GM18520 (cell line): ENCODE results near the gene FAM8A1.

Experiments used
- ATAC-seq: cut with Tn5 transposase; IDR thresholded peaks from one replicate; pipeline ENCODE4 v1.9.1; 2021; ENCODE audit not compliant: unreplicated experiment

The FAM8A1 gene

DNA sequence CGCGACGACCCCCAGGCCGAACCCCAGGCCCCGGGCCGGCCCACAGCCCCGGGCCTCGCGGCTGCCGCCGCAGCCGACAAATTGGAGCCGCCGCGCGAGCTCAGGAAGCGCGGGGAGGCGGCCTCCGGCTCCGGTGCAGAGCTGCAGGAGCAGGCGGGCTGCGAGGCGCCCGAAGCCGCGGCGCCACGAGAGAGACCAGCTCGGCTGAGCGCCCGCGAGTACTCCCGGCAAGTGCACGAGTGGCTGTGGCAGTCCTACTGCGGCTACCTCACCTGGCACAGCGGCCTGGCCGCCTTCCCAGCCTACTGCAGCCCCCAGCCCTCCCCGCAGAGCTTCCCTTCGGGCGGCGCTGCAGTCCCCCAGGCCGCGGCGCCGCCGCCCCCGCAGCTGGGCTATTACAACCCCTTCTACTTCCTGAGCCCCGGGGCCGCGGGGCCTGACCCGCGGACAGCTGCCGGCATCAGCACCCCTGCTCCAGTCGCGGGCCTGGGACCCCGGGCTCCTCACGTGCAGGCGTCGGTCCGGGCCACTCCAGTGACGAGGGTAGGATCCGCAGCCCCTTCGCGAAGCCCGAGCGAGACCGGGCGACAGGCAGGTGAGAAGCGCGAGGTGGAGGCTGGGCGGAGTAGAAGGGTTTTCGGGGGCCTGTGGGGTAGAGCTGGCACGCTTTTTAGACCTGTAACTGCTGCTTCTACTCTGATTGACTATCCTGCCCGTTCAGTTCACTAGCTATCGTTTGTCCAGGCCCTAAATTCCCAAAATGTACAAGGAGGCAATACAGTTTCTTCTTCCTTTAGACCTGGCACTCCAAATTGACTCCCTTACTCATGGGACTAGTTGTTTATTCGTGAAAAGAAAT is 654 bp downstream of the FAM8A1 start:
- peak; percentile 44 for ATAC-seq

DNA sequence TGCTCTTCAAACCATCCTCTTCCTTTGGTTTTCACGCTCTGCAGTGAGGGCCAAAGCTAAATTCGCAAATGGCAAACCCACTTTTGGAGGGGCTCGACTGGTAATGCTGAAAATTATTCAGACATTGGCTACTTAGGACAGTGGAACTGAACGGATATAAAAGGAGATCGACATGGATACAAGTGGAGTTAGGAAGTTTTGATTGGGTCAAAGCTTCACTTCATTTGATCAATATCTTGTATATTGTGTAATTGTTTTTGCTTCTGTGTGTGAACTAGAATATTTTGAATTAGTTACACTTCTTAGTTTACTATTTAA is 1.2 kb downstream of the FAM8A1 start:
- no peak for ATAC-seq

DNA sequence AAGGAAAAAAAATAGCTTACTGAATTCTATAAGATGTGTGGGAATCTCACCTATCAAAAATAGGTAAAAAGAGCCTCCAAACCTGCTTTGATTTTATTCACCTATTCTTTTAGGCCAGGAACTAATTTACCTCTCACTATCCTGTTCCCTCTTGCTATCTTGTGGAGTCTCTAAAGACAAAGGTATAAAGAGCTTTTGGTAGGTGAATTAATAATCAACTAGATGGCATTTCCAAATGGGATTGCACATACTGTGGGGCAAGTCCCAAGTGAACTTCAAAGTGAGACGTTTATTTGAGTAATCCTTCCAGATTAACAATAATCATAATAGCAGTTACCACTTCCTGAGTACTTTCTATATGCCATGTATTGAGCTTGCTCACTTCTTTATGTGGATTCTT is 2.8 kb downstream of the FAM8A1 start:
- no peak for ATAC-seq

DNA sequence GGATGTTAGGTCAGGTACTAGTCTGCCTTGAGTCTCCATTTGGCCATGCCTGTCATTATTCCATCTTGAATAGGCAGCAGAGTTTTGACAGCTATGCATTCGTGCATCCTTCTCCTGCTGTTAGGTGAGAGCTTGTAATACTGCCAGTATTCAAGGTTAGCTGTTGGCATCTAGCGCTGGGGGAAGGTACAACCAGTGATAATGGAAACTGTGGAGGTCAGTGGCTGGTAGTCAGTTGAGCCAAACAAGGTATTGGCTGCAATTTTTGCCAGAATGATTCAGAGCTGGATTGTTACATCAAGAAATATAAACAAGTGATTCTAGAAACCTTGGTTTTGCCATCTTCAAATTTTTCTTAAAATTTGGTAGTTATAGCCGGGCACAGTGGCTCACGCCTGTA is 6.5 kb downstream of the FAM8A1 start:
- ATAC-seq = no peak

DNA sequence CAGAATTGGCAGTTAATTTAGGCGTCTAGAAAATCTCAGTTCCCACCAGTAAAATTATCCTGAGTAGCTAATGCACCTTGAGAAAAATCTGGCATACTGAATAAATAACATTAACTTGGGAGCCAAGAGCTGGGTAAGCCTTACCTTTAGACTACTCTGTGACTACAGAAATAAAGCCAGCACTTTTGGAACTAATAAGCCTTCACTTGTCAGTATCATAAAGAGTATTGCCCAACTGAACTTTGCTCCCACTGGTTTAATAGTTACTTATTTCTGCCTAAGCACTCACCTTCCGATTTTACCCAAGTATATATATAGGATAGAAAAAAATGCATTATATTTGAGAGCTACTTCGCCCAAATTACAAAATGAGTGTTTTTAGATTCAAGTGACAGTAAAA is 10.7 kb downstream of the FAM8A1 start:
- ATAC-seq = no peak

DNA sequence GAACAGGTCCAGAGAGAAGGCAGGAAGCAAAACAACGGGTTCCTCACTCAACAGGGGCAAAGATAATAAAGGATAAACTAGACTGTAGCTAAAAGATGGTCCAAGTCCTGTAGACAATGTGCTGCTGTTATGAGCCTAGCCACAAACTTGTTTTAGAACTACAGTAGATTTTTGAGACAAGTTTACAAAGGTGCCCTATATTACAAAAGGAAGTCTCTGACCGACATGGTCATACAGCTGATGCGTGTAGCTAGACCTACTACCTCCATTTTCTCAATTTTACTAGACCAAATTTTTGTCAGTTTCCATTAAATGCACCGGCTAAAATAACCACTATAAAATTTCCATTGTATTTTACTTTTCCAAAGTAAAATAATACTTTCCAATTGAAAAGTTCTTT is 11.9 kb downstream of the FAM8A1 start:
- ATAC-seq = no peak

DNA sequence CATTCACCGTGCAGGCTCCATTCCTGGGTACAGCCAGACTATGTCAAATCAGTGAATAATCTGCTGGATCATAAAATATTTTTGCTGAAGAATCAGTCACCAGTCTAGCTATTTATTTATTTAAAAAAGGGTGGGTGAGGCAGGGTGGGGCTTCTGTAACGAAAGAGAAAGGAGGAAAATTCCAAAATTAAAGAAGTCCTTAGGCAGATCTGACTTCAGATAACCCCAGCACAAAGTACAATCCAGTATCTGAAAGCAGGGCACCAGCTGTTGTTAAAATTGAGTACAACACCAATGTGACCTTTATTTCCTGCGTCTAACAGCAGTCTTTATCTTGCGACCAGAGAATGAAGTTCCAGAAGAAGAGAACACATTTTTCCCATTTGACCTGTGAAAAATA is 15.7 kb downstream of the FAM8A1 start:
- no peak for ATAC-seq

DNA sequence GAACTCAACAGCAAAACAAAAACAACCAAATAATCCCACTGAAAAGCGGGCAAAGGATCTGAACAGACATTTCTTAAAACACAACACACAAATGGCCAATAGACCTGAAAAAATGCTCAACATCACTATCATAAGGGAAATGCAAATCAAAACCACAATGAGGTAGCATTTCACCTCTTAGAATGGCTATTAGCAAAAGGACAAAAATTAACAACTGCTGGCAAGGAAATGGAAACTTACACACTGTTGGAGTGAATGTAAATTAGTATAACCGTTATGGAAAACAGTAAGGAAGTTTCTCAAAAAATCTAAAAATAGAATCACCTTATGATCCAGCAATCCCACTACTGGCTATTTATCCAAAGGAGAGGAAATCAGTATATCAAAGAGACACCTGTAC is 20.9 kb downstream of the FAM8A1 start:
- ATAC-seq = peak; percentile 72

DNA sequence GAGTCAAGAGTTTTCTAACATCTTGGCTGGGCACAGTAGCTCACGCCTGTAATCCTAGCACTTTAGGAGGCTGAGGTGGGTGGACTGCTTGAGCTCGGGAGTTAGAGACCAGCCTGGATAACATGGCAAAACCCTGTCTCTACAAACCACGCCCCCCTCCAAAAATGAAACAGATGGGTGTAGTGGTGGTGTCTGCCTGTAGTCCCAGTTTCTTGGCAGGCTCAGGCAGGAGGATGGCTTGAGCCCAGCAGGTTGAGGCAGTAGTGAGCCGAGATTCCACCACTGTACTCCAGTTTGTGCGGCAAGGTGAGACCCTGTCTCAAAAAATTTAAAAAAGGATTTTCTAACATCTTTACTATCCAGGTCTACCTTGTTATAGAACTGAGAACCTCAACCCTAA is 22.0 kb downstream of the FAM8A1 start:
- ATAC-seq = no peak

DNA sequence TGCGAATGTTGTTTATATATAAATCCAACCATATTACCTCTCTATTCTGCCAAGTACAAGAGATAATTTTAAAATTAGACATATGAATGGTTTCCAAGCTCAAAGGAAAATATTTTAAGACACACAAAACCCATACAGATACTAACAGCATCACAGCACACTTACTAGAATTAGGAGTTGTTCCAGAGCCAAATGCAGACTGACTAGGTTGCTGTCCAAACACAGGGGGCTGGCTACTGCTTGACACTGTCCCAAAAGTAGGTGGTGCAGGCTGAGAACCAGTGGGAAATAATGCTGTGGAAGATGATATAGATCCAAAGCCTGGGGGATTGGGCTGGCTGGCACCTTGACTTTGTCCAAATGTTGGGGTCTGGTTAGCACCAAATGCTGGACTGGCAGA is 24.3 kb downstream of the FAM8A1 start:
- ATAC-seq = no peak

DNA sequence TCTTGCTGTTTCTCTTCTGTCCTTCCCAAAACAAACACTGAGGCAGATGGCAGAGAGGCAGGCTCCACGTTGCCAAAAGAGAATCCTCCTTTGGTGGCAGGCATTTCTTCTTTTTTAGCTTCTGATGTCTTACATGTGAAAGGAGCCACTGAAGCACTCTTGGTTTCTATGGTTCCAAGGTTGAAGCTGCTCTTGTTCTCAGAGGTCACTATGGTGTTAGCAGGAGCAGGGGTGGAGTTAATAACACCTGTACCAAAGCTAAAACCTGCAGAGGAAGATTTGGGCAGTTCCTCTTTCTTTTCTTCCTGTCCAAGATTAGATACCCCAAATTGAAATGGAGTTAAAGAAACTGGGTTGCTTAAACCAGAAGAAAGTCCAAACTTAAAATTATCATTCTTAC is 28.8 kb downstream of the FAM8A1 start:
- ATAC-seq = peak; percentile 34

DNA sequence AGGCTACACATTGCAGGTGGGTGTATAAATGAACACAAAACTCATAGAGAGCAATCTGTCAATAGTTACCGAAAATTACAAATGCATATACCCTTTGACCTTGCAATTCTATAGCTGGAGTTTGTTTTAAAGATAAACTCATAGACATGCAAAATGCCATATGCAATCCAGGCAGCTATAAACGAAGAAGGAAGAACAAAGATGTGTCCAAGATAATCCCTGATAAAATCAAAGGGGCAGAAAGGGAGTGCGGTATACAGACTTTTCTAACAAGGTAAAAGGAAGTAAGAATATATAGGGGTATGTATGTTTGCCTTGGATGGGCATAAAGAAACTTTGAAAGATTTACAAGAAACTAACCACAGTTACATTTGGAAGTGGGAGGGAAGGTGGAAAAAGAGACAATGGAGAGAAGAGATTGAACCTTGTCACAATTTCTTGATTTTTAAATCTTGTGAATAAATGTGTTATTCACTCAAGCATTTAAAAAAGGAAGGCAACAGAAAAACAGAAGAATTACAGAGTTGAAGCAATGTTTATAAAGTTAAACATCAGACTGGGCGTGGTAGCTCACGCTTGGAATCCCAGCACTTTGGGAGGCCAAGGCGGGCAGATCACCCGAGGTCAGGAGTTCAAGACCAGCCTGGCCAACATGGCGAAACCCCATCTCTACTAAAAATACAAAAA is 29.9 kb downstream of the FAM8A1 start:
- no peak for ATAC-seq

DNA sequence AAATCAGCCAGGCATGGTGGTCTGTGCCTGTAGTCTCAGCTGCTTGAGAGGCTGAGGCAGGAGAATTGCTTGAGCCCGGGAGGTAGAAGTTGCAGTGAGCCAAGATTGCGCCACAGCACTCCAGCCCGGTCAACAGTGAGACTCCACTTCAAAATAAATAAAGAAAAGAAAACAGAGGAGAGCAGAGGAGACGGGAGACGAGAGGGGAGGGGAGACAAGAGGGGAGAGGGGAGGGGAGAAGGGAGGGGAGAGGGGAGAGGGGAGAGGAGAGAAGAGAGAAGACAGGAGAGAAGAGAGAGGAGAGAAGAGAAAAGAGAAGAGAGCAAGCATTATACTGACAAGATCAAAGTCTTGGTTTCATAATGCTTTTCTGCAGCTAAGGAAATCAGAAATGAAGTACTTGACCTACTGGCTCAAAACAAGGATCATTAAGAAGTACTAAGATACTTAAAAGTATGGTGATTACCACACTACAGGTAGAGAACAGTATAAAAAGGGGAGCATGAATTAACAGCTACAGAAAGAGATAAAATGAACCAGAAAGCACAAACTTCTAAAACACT is 30.5 kb downstream of the FAM8A1 start:
- ATAC-seq = no peak

DNA sequence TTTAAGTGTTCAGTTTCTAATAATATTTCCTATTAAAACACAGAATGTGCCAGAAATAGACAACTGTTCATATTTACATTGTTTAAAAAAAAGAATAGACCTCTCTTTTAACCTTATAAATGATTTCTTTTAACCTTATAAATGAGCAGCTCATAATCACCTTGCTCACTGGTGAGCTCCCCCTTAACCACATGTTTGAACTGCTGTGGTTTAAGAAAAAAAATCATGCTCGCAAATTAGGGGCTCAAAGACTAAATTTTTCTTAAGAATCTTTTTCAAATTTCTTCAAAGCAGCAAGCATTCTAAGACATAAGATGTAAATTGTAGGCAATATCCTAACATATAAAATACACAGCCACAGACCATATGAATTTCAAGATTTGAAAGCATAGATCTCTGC is 32.8 kb downstream of the FAM8A1 start:
- ATAC-seq = no peak

DNA sequence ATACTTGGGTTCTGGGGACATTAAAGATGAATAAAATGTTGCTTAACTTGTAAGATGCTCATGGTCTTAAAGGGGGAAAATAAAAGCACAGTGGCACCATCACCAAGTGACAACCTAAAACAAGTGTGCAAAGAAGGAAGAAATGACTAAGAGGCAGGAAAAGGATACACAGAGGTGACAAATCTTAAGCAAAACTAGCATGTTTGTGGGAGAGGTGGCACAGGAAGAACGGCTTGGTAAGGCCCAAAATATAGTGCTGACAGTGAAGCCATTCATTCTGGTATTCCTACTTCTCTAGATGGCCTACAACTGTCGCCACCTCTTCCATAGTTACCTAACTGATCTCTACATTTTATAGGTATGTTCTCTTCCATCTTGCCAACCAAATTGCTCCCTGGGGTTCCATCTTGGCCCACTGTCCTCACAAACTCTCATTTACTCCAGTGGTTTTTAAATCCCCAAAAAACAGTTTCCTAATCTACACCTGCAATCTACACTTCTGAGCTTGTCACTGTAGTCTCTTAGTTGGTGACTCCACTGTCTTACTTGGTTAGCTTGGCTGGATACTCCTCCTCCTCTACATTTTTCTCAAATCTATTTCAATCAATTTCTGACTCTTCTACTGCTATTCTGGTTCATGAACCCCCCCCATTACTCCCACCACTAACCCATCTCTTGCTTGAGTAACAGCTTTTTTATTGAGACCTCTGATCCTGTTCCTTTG is 33.5 kb downstream of the FAM8A1 start:
- peak; percentile 53 for ATAC-seq

DNA sequence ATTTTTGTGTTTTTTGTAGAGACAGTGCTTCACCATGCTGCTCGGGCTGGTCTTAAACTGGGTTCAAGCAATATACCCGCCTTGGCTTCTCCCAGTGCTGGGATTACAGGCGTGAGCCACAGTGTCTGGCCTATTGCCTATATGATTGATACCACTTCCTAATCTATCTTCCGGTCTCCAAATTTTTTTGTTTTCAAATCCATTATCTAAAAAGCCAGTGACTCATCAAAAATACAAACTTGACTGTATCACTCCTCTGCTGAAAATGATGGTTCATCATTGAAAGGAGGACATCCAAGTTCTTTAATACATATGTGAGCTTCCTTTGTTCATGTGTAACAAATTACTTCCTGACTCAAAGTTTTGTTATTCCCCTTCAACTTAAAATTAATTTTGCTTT is 35.5 kb downstream of the FAM8A1 start:
- no peak for ATAC-seq

DNA sequence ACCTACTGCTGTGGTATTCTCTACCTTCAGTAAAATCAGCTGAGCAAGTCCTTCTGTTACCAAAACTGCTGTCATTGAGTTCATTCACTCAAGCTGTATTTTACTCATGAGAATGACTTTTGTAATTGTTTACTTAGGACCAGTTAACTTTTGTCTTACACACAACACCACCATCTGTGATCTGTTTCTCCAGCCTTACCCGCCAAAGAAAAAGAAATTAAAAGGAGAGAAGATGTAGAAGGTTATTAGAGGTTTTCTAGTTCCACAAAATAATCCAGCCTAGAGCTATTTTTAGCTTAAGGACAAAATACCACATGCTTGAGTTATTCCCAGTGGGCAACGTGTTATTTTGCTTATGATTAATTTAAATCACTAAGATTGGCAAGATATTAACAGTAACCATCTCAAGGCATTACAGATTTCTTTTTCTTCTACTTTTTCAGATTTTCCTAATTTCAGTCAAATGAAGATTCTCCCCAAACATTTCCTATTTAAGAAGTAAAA is 38.2 kb downstream of the FAM8A1 start:
- ATAC-seq = no peak

DNA sequence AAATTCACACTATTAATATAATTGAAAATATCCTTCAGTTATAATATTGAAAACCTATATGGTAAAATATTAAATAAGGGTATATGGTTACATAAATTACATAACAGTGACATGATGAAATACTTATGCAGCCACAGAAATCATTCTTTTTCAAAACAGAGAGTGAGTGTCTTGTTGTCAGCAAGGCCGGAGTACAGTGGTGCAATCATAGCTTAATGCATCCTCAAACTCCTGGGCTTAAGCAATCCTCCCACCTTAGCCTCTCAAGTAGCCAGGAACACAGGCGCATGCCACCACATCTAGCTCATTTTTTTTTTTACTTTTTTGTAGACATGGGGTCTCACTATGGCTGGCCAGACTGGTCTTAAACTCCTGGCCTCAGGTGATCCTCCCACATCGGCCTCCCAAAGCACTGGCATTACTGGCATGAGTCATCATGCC is 40.4 kb downstream of the FAM8A1 start:
- ATAC-seq = no peak

DNA sequence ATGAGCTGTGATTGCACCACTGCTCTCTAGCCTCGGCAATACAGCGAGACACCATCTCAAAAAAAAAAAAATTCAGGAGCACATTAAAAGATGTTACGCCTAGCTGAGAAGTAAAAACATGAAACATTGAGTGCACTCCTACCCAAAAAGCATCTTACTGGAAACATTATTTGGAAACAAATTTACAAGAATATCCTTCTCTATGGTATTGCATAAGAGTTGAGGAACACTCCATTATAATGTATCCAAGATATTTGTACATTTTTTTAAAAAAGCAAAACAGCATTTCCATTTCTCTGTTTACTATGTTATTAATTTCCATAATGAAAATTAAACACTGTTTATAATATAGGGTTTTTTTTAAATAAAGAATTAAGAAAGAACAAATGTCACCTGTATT is 48.6 kb downstream of the FAM8A1 start:
- ATAC-seq = no peak

DNA sequence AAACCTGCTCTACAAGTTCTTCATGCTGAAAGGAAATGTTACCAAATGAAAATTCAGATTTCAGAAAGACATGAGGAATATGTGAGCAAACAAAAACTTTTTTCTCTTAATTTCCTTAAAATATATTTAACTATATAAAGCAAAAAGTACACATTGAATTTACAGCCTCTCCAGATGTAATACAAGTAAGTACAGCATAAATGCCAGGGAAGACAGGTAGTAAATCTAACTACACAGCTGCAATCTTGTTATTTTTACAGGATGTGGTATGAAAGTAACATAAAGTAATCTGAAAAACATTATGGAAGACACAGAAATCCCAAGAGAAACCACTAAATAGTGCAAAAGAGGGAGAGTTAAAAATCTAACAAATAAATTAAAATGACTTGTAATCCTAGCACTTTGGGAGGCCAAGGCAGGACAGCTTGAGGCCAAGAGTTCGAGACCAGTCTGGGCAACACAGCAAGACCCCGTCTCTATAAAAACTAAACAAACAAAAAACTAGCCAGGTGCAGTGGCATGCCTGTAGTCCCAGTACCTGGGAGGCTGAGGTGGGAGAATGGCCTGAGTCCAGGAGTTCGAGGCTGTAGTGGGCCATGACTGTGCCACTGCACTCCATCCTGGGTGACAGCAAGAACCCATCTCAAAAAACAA is 50.7 kb downstream of the FAM8A1 start:
- ATAC-seq = no peak
